Activated CD4-positive, alpha-beta T cell treated with anti-CD3 and anti-CD28 coated beads, Interleukin-2, amount 10 ng/mL, durations not matched to agents 7 days and 5 days (primary cell): Measurements from ENCODE around the gene CFTR. TPM values are rescaled to one million over a fixed set of nuclear protein-coding genes. Genes with fewer than 3 reads are reported as not detected.

Source experiments
- CTCF ChIA-PET: fragments of 350-600 bp; sonication (Branson Sonifier 250); formaldehyde crosslinking; loops from one replicate; lab custom pipeline; 2021; ENCODE audit warnings: antibody characterized with exemption; lab: Charles Lee
- POLR2A ChIA-PET: fragments of 350-600 bp; sonication (Branson Sonifier 250); formaldehyde crosslinking; loops from one replicate; lab custom pipeline; 2021; ENCODE audit warnings: antibody characterized with exemption; lab: Charles Lee
- DNase-seq: peaks from one replicate; pipeline ENCODE4 v3.0.0-alpha.2; 2020
- H3K27ac Mint-ChIP-seq: one replicate; pipeline ENCODE4 v1.8.0; 2021; ENCODE audit warnings: mild to moderate bottlenecking, moderate library complexity, mixed read lengths
- H3K27me3 Mint-ChIP-seq: one replicate; pipeline ENCODE4 v1.8.0; 2021; ENCODE audit warnings: mixed read lengths
- H3K36me3 Mint-ChIP-seq: one replicate; pipeline ENCODE4 v1.8.0; 2021; ENCODE audit warnings: low read depth, mixed read lengths
- H3K4me1 Mint-ChIP-seq: one replicate; pipeline ENCODE4 v1.8.0; 2021; ENCODE audit warnings: mixed read lengths
- H3K4me3 Mint-ChIP-seq: one replicate; pipeline ENCODE4 v1.8.0; 2021; ENCODE audit warnings: mild to moderate bottlenecking, moderate library complexity, mixed read lengths
- H3K9me3 Mint-ChIP-seq: one replicate; pipeline ENCODE4 v1.8.0; 2021; ENCODE audit warnings: mixed read lengths
- total RNA-seq, 2 experiments: library from RNA; stranded (reverse); gene quantifications; one replicate each; pipeline ENCODE4 v1.2.3, GENCODE V29; 2021

Gene CFTR
- total RNA-seq, 2 experiments from 2014 or later = not detected

GRCh38 chr7:117606132-117606531, 126.3 kb downstream of the CFTR start:
- Mint-ChIP-seq H3K4me3 (no peak overlapping the region), H3K36me3 (no peaks in the 10 kb centered on the region), H3K27me3 (no peaks in the 10 kb centered on the region), H3K9me3 (no peaks in the 10 kb centered on the region), H3K27ac (no peak overlapping the region), H3K4me1 (no peaks in the 10 kb centered on the region)
- ChIA-PET POLR2A (no interaction called here), CTCF (no interaction called here)
- no peak for DNase-seq

GRCh38 chr7:117610396-117610795, 130.6 kb downstream of the CFTR start:
- POLR2A ChIA-PET = no interaction called here
- Mint-ChIP-seq H3K4me1 (no peaks in the 10 kb centered on the region), H3K27ac (no peak overlapping the region), H3K36me3 (no peaks in the 10 kb centered on the region), H3K27me3 (no peaks in the 10 kb centered on the region), H3K9me3 (no peaks in the 10 kb centered on the region), H3K4me3 (no peak overlapping the region)
- DNase-seq = no peak
- CTCF ChIA-PET = no interaction called here

- POLR2A ChIA-PET = no interaction called here
- no peaks in the 10 kb centered on the region for H3K27me3 Mint-ChIP-seq
Observed at GRCh38 chr7:117612637-117613036, 132.8 kb downstream of the CFTR start.

GRCh38 chr7:117616694-117617093, 136.9 kb downstream of the CFTR start:
- ChIA-PET CTCF (no interaction called here), POLR2A (no interaction called here)
- no peaks in the 10 kb centered on the region for H3K4me1 Mint-ChIP-seq
- DNase-seq = no peak
- no peaks in the 10 kb centered on the region for H3K27me3 Mint-ChIP-seq
- no peak overlapping the region for H3K27ac Mint-ChIP-seq
- no peak overlapping the region for H3K4me3 Mint-ChIP-seq
- no peaks in the 10 kb centered on the region for H3K9me3 Mint-ChIP-seq
- H3K36me3 Mint-ChIP-seq = no peaks in the 10 kb centered on the region

More at GRCh38 chr7:117612637-117613036, 132.8 kb downstream of the CFTR start:
- H3K9me3 Mint-ChIP-seq = no peaks in the 10 kb centered on the region
- no peaks in the 10 kb centered on the region for H3K4me1 Mint-ChIP-seq
- no peaks in the 10 kb centered on the region for H3K36me3 Mint-ChIP-seq
- CTCF ChIA-PET = no interaction called here
- DNase-seq = no peak
- H3K27ac Mint-ChIP-seq = peak overlapping the region; percentile 9
- H3K4me3 Mint-ChIP-seq = no peak overlapping the region

- CTCF ChIA-PET = no interaction called here
- H3K4me1 Mint-ChIP-seq = no peaks in the 10 kb centered on the region
- no peaks in the 10 kb centered on the region for H3K9me3 Mint-ChIP-seq
- POLR2A ChIA-PET = no interaction called here
- no peak overlapping the region for H3K27ac Mint-ChIP-seq
- no peak for DNase-seq
- no peaks in the 10 kb centered on the region for H3K36me3 Mint-ChIP-seq
- no peaks in the 10 kb centered on the region for H3K27me3 Mint-ChIP-seq
- H3K4me3 Mint-ChIP-seq = no peak overlapping the region
Observed at GRCh38 chr7:117619681-117620080, 139.9 kb downstream of the CFTR start.

- ChIA-PET POLR2A (no interaction called here), CTCF (no interaction called here)
- H3K27ac Mint-ChIP-seq = no peak overlapping the region
- no peaks in the 10 kb centered on the region for H3K4me1 Mint-ChIP-seq
- H3K9me3 Mint-ChIP-seq = no peaks in the 10 kb centered on the region
- H3K4me3 Mint-ChIP-seq = no peak overlapping the region
- no peaks in the 10 kb centered on the region for H3K27me3 Mint-ChIP-seq
- H3K36me3 Mint-ChIP-seq = no peaks in the 10 kb centered on the region
- no peak for DNase-seq
Observed at GRCh38 chr7:117621075-117621618, 141.3 kb downstream of the CFTR start.

GRCh38 chr7:117623606-117624005, 143.8 kb downstream of the CFTR start:
- POLR2A ChIA-PET = no interaction called here
- no peaks in the 10 kb centered on the region for H3K4me1 Mint-ChIP-seq
- no peak overlapping the region for H3K27ac Mint-ChIP-seq
- CTCF ChIA-PET = interaction anchor here (0.5 kb wide), 1 partner anchor 476 kb away, joined by 3 read pairs; no protein-coding TSS in a partner anchor
- no peak overlapping the region for H3K4me3 Mint-ChIP-seq
- no peaks in the 10 kb centered on the region for H3K27me3 Mint-ChIP-seq
- no peaks in the 10 kb centered on the region for H3K36me3 Mint-ChIP-seq
- no peaks in the 10 kb centered on the region for H3K9me3 Mint-ChIP-seq
- no peak for DNase-seq

GRCh38 chr7:117630501-117630900, 150.7 kb downstream of the CFTR start:
- ChIA-PET POLR2A (no interaction called here), CTCF (no interaction called here)
- Mint-ChIP-seq H3K4me1 (peaks cover 5% of the 10 kb centered on the region), H3K36me3 (no peaks in the 10 kb centered on the region), H3K27ac (peak overlapping the region; percentile 0), H3K4me3 (no peak overlapping the region), H3K27me3 (no peaks in the 10 kb centered on the region), H3K9me3 (no peaks in the 10 kb centered on the region)
- no peak for DNase-seq

GRCh38 chr7:117630907-117631564, 151.2 kb downstream of the CFTR start:
- H3K9me3 Mint-ChIP-seq = no peaks in the 10 kb centered on the region
- H3K36me3 Mint-ChIP-seq = no peaks in the 10 kb centered on the region
- no peak for DNase-seq
- ChIA-PET POLR2A (no interaction called here), CTCF (no interaction called here)
- H3K4me1 Mint-ChIP-seq = peaks cover 5% of the 10 kb centered on the region
- no peaks in the 10 kb centered on the region for H3K27me3 Mint-ChIP-seq
- no peak overlapping the region for H3K27ac Mint-ChIP-seq
- no peak overlapping the region for H3K4me3 Mint-ChIP-seq

- Mint-ChIP-seq H3K4me1 (peaks cover 5% of the 10 kb centered on the region), H3K27me3 (no peaks in the 10 kb centered on the region), H3K27ac (no peak overlapping the region), H3K4me3 (no peak overlapping the region), H3K9me3 (no peaks in the 10 kb centered on the region), H3K36me3 (no peaks in the 10 kb centered on the region)
- POLR2A ChIA-PET = no interaction called here
- DNase-seq = no peak
- CTCF ChIA-PET = no interaction called here
Observed at GRCh38 chr7:117631652-117632051, 151.8 kb downstream of the CFTR start.

GRCh38 chr7:117637937-117638336, 158.1 kb downstream of the CFTR start:
- Mint-ChIP-seq H3K27me3 (no peaks in the 10 kb centered on the region), H3K36me3 (no peaks in the 10 kb centered on the region), H3K27ac (no peak overlapping the region), H3K4me1 (no peaks in the 10 kb centered on the region), H3K9me3 (no peaks in the 10 kb centered on the region), H3K4me3 (no peak overlapping the region)
- DNase-seq = no peak
- POLR2A ChIA-PET = no interaction called here
- CTCF ChIA-PET = no interaction called here

- no peak for DNase-seq
- CTCF ChIA-PET = no interaction called here
Observed at GRCh38 chr7:117639966-117640365, 160.1 kb downstream of the CFTR start.

GRCh38 chr7:117640465-117640864, 160.6 kb downstream of the CFTR start:
- CTCF ChIA-PET = no interaction called here

More at GRCh38 chr7:117639966-117640365, 160.1 kb downstream of the CFTR start:
- Mint-ChIP-seq H3K27ac (no peak overlapping the region), H3K9me3 (no peaks in the 10 kb centered on the region), H3K27me3 (no peaks in the 10 kb centered on the region), H3K36me3 (no peaks in the 10 kb centered on the region), H3K4me3 (no peak overlapping the region), H3K4me1 (no peaks in the 10 kb centered on the region)
- POLR2A ChIA-PET = no interaction called here

More at GRCh38 chr7:117640465-117640864, 160.6 kb downstream of the CFTR start:
- no peak overlapping the region for H3K4me3 Mint-ChIP-seq
- H3K4me1 Mint-ChIP-seq = no peaks in the 10 kb centered on the region
- no peak for DNase-seq
- no peak overlapping the region for H3K27ac Mint-ChIP-seq
- no peaks in the 10 kb centered on the region for H3K9me3 Mint-ChIP-seq
- POLR2A ChIA-PET = no interaction called here
- no peaks in the 10 kb centered on the region for H3K27me3 Mint-ChIP-seq
- H3K36me3 Mint-ChIP-seq = no peaks in the 10 kb centered on the region
